GM12878 (cell line): ENCODE data around the gene MYO7A. TPM values are rescaled to one million over a fixed set of nuclear protein-coding genes. Genes with fewer than 3 reads are reported as not detected.

Source experiments
- BCL3 ChIP-seq: IDR thresholded peaks from 2 replicates; pipeline ENCODE4 v1.6.1; 2011; ENCODE audit warnings: borderline replicate concordance, low read depth, mild to moderate bottlenecking, moderate library complexity, low read length; ENCODE audit not compliant: insufficient read depth, poor library complexity, severe bottlenecking
- E2F8 ChIP-seq: fragments of 450-650 bp; IDR thresholded peaks from 2 replicates; pipeline ENCODE4 v1.6.1; 2018; ENCODE audit warnings: mild to moderate bottlenecking, low read depth, moderate library complexity; ENCODE audit not compliant: partially characterized antibody
- GATAD2B ChIP-seq: fragments of 450-650 bp; conservative IDR thresholded peaks from 2 replicates; pipeline ENCODE4 v1.6.1; 2017; ENCODE audit warnings: low read depth, mild to moderate bottlenecking, moderate library complexity
- HCFC1 ChIP-seq: fragments of 150-350 bp; IDR thresholded peaks from 2 replicates; pipeline ENCODE4 v1.6.1; 2014; ENCODE audit warnings: low read length
- MEF2A ChIP-seq: IDR thresholded peaks from 2 replicates; pipeline ENCODE4 v1.6.1; 2011; ENCODE audit warnings: low read depth, mild to moderate bottlenecking, low read length, moderate library complexity; ENCODE audit not compliant: insufficient read depth
- MEF2B ChIP-seq: fragments of 450-650 bp; IDR thresholded peaks from 2 replicates; pipeline ENCODE4 v1.6.1; 2018; ENCODE audit warnings: mild to moderate bottlenecking, moderate library complexity; ENCODE audit not compliant: partially characterized antibody, poor library complexity, severe bottlenecking
- NFYB ChIP-seq: IDR thresholded peaks from 2 replicates; pipeline ENCODE4 v1.6.1; 2011; ENCODE audit warnings: low read depth, mild to moderate bottlenecking, low read length, improper control_type of control experiment, moderate library complexity; ENCODE audit not compliant: insufficient read depth
- SRF ChIP-seq, 2 experiments: IDR thresholded peaks; 2 replicates each; pipeline ENCODE4 v1.6.1; 2011; ENCODE audit warnings: low read depth in 2 of 2, low read length in 2 of 2, mild to moderate bottlenecking in 1 of 2, moderate library complexity in 1 of 2
- ZNF217 ChIP-seq: fragments of 450-650 bp; IDR thresholded peaks from 2 replicates; pipeline ENCODE4 v1.6.1; 2017; ENCODE audit warnings: antibody characterized with exemption, mild to moderate bottlenecking
- ZNF24 ChIP-seq: fragments of 450-650 bp; IDR thresholded peaks from 2 replicates; pipeline ENCODE4 v1.6.1; 2017; ENCODE audit warnings: antibody characterized with exemption, mild to moderate bottlenecking
- ZNF274 ChIP-seq: IDR thresholded peaks from one replicate; pipeline ENCODE4 v1.8.0; 2011; ENCODE audit not compliant: insufficient read length, insufficient read depth
- polyA plus RNA-seq, 11 experiments: library from polyadenylated mRNA; depleted of rRNA in 4 of 11; unstranded in 6 of 11; stranded (reverse) in 5 of 11; fragments of >200 nt; fragmentation: Nextera tagmentation in 4 of 11; fragmentation: Illumina TruSeq in 1 of 11; extraction: Ambion mirVana in 4 of 11; extraction: Trizol in 1 of 11; gene quantifications; 1 replicate in 1 of 11; 2 replicates in 10 of 11; pipeline versions ENCODE4 v1.2.1 to v1.2.3, GENCODE V29; 2011 to 2016; ENCODE audit warnings: inconsistent platforms in 2 of 11, missing spikeins in 2 of 11, low read depth in 1 of 11
- total RNA-seq, 4 experiments: library from RNA; depleted of rRNA in 3 of 4; stranded (reverse); fragments of >200 nt in 3 of 4; fragmentation: Illumina TruSeq in 1 of 4; extraction: Trizol in 1 of 4; gene quantifications; 2 replicates each; pipeline versions ENCODE4 v1.2.1 to v1.2.3, GENCODE V29; 2013 to 2021

MYO7A gene
- total and polyA plus RNA-seq, 10 of the 15 experiments (the other 5 are each of a cell fraction or from before 2014, with no cell fraction given) = 0.01 to 0.21 (median 0.04) TPM; not detected in 6

- TF ChIP-seq BCL3 (no peak), NFYB (no peak), SRF (IDR thresholded peaks at IDR 0.05; ENCODE audit: low read depth in 2 of 2, low read length in 2 of 2) (no peak), GATAD2B (no peak), E2F8 (no peak), ZNF24 (no peak), MEF2A (no peak), ZNF217 (no peak), HCFC1 (no peak), ZNF274 (no peak), MEF2B (no peak)
Measured at GRCh38 chr11:77200351-77201268, 72.6 kb downstream of the MYO7A start (continued).
